GM23248 (cell line): ENCODE results near the gene AGER.
"Not testable (repeated sequence)": the region's sequence is repeated elsewhere in the genome, so short reads cannot be mapped to it uniquely, and the experiment has no call there.

Source experiments
- EZH2 ChIP-seq: fragments of 200-600 bp; sonication (generic); IDR thresholded peaks from 2 replicates; pipeline ENCODE4 v1.6.1; 2018; ENCODE audit warnings: antibody characterized with exemption, mild to moderate bottlenecking; ENCODE audit not compliant: insufficient read depth, poor library complexity, severe bottlenecking
- EZH2phosphoT487 ChIP-seq: fragments of 200-600 bp; sonication (generic); IDR thresholded peaks from 2 replicates; pipeline ENCODE4 v1.6.1; 2018; ENCODE audit warnings: antibody characterized with exemption, moderate library complexity, mild to moderate bottlenecking, low read depth; ENCODE audit not compliant: insufficient read depth

DNA sequence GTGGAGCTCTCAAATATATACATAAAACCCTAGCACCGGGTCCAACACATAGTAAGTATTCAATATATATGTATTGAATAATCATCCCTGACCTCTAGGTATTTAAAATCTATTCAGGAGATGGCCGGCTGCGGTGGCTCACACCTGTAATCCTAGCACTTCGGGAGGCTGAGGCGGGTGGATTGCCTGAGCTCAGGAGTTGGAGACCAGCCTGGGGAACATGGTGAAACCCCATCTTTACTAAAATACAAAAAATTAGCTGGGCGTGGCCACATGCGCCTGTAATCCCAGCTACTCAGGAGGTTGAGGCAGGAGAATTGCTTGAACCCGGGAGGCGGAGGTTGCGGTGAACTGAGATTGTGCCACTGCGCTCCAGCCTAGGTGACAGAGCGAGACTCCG is 9.0 kb upstream of the AGER start:
- not testable (repeated sequence) for TF ChIP-seq EZH2, EZH2phosphoT487
